ENCODE results near the gene B4GALT7.

The B4GALT7 gene

DNA sequence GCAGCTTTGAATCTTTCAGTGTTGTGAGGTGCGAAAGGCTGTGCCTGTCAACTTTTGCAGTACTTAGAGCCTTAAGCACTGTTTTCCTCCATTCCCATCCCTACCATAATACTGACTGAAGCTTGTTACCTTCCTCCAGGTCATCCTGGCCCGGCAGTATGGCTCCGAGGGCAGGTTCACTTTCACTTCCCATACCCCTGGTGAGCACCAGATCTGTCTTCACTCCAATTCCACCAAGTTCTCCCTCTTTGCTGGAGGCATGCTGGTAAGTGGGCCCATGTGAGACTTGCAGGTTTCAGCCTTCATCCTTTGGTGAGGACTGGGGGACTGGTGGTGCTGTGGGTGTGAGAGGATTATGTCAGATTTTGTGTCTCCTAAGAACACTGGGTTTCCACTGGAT, 6.4 kb upstream of the B4GALT7 start:
- DNase-seq (ENCODE audit: low read depth in 3 of 3), result no peak

GRCh38 chr5:177594071-177594470, 5.9 kb upstream of the B4GALT7 start:
- DNase-seq (ENCODE audit: low read depth in 3 of 3), result no peak

GRCh38 chr5:177595026-177595585, 4.8 kb upstream of the B4GALT7 start:
- no peak for DNase-seq (ENCODE audit: low read depth in 3 of 3)

DNA sequence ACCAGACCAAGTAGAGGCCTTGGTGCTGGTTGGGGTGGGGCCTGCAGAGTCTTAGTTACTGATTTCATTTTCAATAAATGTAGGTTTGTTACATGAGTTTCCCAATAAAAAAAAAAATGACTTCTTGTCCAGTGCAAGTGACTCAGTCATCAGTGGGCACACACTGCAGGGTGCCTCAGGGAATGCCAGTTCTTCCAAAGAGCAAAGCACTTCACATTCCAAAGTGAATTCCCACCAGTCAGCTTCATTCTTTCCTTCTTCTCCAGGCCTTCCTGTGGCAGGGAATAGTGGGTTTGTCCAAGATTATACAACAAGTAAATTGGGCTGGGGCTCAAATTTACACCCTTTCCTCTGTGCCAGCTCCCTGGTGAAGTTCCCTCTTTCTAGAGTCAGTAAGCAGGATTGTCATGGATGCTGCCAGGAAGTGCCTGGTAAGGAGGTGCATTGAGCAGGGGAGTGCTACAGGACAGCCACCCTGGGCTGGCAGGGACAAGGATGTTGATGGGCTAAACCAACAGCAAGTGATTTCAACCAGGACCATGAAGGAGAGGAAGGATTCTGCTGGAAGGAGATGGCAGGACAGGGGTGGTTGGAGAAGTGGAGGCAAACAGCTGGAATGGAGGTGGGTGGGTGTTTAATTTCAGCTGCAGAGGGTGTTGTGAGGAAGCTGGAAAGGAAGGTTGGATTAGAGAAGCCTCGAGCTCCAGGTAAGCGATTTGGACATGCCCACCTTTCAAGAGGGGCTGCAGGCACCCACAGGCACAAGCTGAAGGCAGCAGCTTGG, 3.7 kb upstream of the B4GALT7 start:
- DNase-seq (ENCODE audit: low read depth in 3 of 3), result no peak

GRCh38 chr5:177596775-177597238, 3.1 kb upstream of the B4GALT7 start:
- no peak for DNase-seq (ENCODE audit: low read depth in 3 of 3)

DNA sequence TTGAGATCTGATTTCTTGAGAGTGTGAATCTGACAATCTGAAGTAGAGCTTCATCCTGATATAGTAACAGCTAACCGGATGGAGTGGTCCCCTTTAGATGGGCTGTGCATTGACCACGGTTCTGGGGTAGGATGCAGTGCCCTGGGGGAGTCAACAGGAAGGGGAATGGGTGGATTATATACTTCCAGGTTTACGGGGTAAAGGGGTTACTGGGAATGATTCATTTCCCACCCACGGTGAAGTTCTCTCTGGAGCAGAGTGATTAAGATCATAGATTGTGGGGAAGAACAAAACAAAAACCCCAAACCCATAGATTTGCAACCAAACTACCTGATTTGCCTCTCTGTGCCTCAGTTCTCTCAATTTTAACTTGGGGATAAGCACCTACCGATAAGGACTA, 1.5 kb upstream of the B4GALT7 start:
- no peak for DNase-seq (ENCODE audit: low read depth in 3 of 3)

DNA sequence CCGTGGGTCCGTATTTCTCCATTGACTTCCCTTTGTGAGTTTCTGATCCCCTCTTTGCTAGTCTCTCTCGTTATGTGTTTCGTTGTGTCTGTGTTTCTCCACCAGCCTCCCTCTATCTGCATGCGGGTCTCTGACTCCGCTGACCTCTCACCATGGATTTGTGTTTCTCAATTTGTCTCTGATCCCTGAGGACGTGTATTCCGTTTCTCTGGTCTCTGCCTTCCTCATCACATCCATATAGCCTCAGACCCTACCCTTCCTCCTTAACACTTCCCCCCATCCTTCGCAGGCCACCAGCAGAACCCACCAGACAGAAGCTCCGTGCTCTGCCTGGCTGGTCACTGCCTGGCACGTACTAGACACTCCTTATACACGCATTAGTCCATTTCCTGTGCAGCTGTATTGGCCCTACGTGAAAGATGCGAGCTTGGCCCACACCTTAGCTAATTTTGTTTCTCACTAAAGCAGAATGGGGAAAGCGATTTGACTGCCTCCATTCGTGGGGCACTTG, 631 bp downstream of the B4GALT7 start:
- no peak for DNase-seq (ENCODE audit: low read depth in 3 of 3)

DNA sequence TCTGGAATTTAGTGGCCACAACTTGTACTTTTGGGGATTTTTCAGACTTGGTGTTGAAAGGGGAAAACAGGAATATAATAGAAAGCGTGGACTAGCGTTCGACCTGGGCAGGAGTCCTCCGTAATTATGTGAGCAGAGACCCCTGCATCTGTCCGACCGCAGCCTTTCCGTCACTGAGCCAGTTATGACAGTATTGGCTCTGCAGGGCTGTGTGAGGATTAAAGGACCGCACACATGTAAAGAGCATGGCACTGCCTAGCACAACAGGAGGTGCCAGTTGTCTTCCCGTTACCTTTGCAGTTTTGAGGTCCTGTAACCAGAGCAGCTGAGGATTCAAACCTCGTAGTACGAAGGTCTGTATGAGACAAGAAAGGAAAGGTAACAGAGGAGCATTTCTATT, 1.2 kb downstream of the B4GALT7 start:
- no peak for DNase-seq (ENCODE audit: low read depth in 3 of 3)

DNA sequence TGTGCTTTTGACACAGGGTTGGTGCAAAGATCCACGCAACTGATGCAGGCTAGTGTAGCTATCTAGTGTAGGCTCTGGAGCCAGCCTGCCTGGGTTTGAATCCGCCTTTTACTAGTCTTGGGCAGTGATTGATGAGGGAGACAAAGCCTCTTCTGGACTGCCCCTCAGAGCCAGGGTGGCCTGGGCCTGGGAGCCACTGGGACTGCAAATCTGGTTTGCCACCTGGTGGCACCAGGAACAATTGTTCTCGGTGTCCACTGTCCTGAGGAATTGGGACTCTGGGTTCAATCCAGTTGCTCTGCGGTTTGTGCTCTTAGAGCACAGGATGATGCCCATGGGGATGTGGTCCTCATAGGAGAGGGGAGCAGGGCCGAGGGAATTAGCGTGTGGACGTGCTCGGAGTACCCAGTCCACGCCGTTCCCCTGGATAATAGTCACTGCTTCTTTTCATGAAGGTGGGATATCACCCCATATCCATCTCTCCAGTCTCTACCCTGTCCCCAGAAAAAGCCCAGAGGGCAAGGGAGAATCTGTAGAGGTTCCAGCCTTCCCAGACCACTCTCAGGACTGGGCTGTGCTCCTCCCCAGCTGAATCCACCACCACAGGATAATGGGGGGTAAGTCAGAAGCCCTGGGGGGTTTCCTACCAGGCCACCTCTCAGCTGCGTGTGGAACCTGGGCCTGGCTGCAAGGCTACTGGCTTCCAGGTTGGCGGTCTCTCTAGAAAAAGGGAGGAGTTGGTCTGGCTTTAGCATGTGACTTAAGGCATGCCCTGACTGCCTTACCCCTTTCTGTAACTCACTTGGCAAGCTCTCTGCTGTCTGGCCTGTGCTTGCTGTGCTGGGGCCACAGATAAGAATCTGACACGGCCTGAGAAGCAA, 1.9 kb downstream of the B4GALT7 start:
- DNase-seq (ENCODE audit: low read depth in 3 of 3), result no peak

DNA sequence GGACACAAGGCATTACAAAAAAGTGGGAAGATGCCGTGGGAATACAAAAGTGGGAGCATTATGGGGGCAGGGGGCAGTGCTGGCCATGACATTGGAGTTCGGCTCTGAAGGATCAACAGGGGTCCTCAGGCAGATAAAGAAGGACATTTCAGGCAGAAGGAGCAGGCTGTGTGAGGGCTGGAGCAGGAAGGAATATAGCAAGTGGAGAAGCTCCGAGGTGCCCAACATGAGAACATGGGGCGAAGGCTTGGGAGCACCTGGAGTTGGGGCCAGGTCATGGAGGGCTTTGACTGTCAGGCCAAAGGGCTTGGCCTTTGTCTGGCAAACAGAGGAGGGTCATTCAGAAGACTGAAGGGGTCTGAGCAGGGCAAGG, 2.5 kb downstream of the B4GALT7 start:
- DNase-seq (ENCODE audit: low read depth in 3 of 3), result no peak

DNA sequence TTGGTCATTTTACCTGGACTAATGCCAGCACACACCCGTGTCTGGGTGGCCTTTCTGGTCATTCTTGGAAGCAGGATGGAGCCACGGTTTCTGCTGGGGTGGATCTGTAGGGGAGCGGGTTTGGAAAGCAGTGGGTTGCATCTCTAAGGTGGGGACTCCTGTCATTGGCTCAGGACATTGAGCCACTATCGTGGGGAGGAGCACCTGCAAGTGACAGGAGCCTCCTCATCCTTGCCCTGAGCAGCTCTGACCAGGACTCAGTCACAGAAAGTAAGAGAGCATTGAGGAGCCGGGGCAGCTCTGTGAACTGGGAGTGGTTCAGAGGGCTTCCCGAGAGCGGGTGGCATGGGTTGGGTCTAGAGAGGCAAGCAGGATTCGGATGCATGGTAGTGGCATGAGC, 3.7 kb downstream of the B4GALT7 start:
- DNase-seq (ENCODE audit: low read depth in 3 of 3), result no peak

DNA sequence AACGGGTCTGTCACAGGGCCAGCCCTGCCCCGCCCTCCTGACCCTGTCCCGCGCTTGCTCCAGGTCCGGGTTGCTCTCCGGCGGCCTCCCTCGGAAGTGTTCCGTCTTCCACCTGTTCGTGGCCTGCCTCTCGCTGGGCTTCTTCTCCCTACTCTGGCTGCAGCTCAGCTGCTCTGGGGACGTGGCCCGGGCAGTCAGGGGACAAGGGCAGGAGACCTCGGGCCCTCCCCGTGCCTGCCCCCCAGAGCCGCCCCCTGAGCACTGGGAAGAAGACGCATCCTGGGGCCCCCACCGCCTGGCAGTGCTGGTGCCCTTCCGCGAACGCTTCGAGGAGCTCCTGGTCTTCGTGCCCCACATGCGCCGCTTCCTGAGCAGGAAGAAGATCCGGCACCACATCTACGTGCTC, 4.2 kb downstream of the B4GALT7 start:
- DNase-seq (ENCODE audit: low read depth in 3 of 3), result no peak

- no peak for DNase-seq (ENCODE audit: low read depth in 3 of 3)
Observed at GRCh38 chr5:177604656-177605055, 4.7 kb downstream of the B4GALT7 start.

DNA sequence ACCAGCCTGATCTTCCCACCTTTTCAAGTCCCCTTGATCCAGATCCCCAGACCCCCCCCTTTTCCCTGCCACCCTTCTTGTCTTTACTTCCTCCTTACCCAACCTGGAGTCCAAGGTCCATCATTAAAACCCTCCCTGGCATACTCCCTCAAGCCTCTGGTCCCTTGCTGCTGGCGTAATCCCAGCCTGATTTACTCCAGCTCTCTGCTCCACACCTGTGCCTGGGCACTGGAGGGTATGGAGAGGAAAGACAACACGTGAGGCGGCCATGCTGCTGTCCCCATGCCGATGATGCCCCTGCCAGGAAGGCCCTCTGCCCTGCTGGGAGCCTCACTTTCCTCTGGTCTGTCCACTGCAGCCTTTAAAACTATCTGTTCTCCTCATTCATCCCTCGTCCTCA, 5.1 kb downstream of the B4GALT7 start:
- no peak for DNase-seq (ENCODE audit: low read depth in 3 of 3)

GRCh38 chr5:177605667-177606066, 5.7 kb downstream of the B4GALT7 start:
- no peak for DNase-seq (ENCODE audit: low read depth in 3 of 3)

- DNase-seq (ENCODE audit: low read depth in 3 of 3), result no peak
Observed at GRCh38 chr5:177606071-177607051, 6.4 kb downstream of the B4GALT7 start.

DNA sequence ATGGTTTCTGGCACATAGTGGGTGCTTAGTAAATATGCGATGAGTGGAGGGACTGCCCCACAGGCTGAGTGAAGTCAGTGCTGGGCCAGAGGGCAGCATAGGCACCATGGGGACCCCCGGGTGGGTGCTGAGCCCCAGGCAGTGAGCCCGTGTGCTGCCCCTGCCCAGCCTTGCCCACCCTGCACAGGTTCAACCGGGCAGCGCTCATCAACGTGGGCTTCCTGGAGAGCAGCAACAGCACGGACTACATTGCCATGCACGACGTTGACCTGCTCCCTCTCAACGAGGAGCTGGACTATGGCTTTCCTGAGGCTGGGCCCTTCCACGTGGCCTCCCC, 7.2 kb downstream of the B4GALT7 start:
- DNase-seq (ENCODE audit: low read depth in 3 of 3), result no peak

GRCh38 chr5:177607452-177608192, 7.7 kb downstream of the B4GALT7 start:
- DNase-seq (ENCODE audit: low read depth in 3 of 3), result peak; percentile 28 to 67 (median 54)

DNA sequence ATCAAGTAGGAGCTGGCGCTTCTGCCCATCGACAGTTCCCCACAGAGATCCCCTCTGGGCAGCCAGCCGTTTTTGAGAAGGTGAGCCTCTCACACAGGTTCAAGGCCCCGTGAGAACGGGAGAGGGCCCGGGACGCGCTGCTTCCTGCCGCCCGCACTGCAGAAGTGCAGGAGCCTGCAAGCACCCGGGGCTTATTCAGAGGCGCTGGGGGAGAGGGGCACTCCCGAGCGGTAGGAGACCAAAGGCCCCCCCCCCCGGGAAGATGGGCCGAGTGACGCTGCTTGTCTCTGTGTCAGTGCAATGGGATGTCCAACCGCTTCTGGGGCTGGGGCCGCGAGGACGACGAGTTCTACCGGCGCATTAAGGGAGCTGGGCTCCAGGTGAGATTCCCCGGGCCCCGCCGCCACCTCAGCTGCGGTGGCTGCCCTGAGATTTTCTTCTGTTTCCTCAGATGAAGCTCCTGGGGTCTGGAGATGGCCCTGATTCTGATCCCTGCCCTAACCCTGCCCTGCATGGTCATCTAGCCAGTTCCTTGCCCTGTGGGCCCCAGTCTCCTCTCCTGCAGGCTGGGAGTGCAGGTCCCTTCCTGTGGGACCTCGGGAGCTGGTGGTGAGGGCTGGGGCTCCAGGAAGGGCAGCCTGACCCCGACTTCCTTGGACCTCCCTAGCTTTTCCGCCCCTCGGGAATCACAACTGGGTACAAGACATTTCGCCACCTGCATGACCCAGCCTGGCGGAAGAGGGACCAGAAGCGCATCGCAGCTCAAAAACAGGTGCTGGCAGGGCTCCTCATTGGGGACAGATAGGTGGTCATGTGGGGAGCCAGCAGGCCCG, 8.5 kb downstream of the B4GALT7 start:
- DNase-seq (ENCODE audit: low read depth in 3 of 3), result no peak
